Body of pancreas (tissue), 4 donors: ENCODE measurements around the gene SPAG6.

Source experiments
- POLR2A ChIP-seq, 3 donors: fragments of 450-650 bp; IDR thresholded peaks; one replicate each; pipeline ENCODE4 v1.6.1; 2016; ENCODE audit warnings: antibody characterized with exemption in 3 of 3, mild to moderate bottlenecking in 2 of 3
- TF ChIP-seq, protein P1 (sequence below), 7 experiments: fragments of 450-650 bp in 4 of 7; fragments of 200-600 bp in 3 of 7; sonication (generic) in 3 of 7; IDR thresholded peaks; one replicate each; pipeline ENCODE4 v1.5.1; 2016 to 2019; ENCODE audit warnings: antibody characterized with exemption in 7 of 7

DNA sequence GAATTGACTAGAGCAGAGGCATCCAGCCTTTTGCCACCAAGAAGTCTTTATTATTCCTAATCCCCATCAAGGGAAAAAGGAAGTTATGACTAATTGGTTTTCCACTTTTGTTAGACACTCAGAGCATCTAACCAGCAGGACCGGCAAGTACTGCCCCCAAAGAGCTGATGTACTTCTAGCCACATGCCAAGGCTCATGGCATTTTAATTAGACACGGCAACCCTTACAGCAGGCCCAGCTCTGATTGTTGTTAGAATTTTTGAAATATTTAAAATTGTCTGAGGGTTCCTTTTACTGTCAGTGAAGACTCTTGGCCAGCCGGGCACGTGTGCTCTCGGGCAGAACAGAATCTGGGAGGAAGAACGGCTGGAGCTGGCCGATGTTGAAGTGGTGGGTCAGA, 114.8 kb downstream of the SPAG6 start:
- TF ChIP-seq, protein P1, sequence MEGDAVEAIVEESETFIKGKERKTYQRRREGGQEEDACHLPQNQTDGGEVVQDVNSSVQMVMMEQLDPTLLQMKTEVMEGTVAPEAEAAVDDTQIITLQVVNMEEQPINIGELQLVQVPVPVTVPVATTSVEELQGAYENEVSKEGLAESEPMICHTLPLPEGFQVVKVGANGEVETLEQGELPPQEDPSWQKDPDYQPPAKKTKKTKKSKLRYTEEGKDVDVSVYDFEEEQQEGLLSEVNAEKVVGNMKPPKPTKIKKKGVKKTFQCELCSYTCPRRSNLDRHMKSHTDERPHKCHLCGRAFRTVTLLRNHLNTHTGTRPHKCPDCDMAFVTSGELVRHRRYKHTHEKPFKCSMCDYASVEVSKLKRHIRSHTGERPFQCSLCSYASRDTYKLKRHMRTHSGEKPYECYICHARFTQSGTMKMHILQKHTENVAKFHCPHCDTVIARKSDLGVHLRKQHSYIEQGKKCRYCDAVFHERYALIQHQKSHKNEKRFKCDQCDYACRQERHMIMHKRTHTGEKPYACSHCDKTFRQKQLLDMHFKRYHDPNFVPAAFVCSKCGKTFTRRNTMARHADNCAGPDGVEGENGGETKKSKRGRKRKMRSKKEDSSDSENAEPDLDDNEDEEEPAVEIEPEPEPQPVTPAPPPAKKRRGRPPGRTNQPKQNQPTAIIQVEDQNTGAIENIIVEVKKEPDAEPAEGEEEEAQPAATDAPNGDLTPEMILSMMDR (IDR thresholded peaks at IDR 0.05), result no peak
- TF ChIP-seq POLR2A (IDR thresholded peaks at IDR 0.05), result no peak
